Central memory CD8-positive, alpha-beta T cell (primary cell): ENCODE data around the gene SPG11.
A peak's percentile ranks its signal among the peaks of the same experiment; 100 is the strongest.

ENCODE experiments used
- ATAC-seq: fragments of 150-1000 bp; cut with Tn5 transposase; replicated peaks from 2 replicates; pipeline ENCODE4 v1.10.0; 2022; ENCODE audit warnings: mild to moderate bottlenecking, moderate FRiP score, moderate number of reproducible peaks; ENCODE audit not compliant: poor library complexity, severe bottlenecking; ENCODE audit errors: extremely low read depth
- DNase-seq, 2 donors: peaks; one replicate each; pipeline ENCODE4 v3.0.0; 2021; ENCODE audit warnings: low spot score in 2 of 2
- H3K27ac Mint-ChIP-seq: one replicate; pipeline ENCODE4 v1.8.0; 2022; ENCODE audit warnings: low read depth, mild to moderate bottlenecking, moderate library complexity, mixed read lengths
- H3K27me3 Mint-ChIP-seq: one replicate; pipeline ENCODE4 v1.8.0; 2022; ENCODE audit warnings: mixed read lengths
- H3K36me3 Mint-ChIP-seq: one replicate; pipeline ENCODE4 v1.8.0; 2022; ENCODE audit warnings: mild to moderate bottlenecking, moderate library complexity, mixed read lengths; ENCODE audit not compliant: insufficient read depth
- H3K4me1 Mint-ChIP-seq: one replicate; pipeline ENCODE4 v1.8.0; 2022; ENCODE audit warnings: mixed read lengths
- H3K4me3 Mint-ChIP-seq: one replicate; pipeline ENCODE4 v1.8.0; 2022; ENCODE audit warnings: mild to moderate bottlenecking, moderate library complexity, mixed read lengths
- H3K9me3 Mint-ChIP-seq: one replicate; pipeline ENCODE4 v1.8.0; 2022; ENCODE audit warnings: mixed read lengths

The SPG11 gene

DNA sequence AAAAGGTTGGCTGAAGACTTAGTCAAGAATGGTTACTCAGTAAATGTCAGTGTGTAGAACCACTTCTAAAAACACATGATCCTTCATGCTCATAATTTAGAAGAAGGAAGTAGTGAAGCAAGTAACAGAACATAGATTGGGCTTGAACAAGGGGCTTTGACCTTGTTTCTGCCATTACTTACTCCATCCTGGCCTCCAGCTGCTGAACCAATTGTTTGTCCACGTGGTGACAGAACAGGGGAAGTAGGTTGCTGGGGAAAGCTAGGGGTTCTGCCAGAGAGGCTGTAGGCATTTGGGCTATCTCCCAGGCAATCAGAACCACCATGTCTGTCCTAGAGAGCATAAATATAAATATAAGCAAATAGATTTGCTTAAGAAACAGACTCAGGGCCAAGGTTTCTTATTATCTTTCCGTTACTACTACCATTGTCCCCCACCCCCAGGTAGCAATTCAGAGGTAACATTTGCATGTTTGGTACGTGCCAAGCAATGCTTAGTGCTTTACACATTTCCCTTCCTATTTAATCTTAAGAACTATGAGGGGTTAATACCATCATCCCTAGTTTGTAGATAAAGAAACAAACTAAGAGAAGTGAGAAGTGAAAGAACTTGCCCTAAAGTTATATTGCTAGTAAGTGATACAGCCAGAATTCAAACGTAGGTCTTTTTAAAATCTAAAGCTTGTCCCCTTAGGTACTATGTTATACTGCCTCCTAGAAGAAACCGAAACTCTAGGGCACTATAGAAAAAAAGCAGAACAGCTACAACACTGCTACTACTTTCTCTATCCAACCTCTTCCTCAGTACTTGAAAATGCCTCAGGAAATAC lies 3.0 kb upstream of the SPG11 start:
- Mint-ChIP-seq H3K36me3 (peaks cover 34% of the 10 kb centered on the region), H3K9me3 (no peaks in the 10 kb centered on the region), H3K27me3 (no peaks in the 10 kb centered on the region), H3K27ac (peak overlapping the region; percentile 87), H3K4me3 (peak overlapping the region; percentile 73), H3K4me1 (peaks cover 63% of the 10 kb centered on the region)
- no peak for DNase-seq
- no peak for ATAC-seq

DNA sequence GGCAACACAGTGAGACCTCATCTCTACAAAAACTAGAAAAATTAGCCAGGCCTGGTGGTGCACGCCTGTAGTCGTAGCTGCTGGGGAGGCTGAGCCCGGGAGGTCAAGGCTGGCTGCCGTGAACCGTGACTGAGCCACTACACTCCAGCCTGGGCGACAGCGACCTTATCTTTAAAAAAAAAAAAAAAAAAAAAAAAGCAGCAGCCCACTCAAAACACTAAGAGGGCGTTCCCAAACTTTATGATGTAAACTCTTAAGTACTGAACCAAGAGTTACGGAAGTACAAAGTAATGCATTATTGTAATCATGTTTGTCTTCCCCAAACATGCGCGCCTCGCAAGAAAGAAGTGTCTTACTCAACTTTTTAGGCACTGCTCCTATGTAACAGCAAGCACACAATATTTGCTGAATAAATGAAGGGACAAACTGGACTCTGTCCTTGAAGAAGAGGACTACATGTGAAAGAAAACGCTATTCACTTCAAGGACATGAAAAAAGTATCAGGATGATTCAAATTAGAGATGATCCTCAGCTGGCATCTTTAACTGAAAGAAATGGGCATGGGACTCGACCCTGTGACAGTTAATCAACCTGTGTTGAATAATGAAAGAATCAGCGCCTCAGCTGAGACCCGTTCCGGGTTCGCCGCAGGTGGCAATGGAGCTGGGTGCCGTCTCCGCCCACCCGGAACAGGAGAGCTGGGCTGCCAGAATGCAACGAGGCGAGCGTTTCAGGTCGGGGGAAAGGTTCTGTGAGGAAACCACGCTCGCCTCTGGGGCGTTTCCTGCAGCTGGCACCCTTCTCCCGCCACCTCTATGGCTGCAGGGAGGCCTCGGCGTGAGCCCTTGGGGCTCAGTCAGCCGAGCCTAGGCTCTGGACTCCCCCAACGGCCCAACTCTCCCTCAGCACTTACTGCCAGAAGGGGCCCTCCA lies 718 bp downstream of the SPG11 start:
- Mint-ChIP-seq H3K9me3 (no peaks in the 10 kb centered on the region), H3K27ac (peak overlapping the region; percentile 87), H3K4me3 (peak overlapping the region; percentile 95), H3K27me3 (no peaks in the 10 kb centered on the region), H3K4me1 (peaks cover 48% of the 10 kb centered on the region), H3K36me3 (peaks cover 42% of the 10 kb centered on the region)
- ATAC-seq = peak; percentile 78
- DNase-seq = peak; percentile 77 to 85

DNA sequence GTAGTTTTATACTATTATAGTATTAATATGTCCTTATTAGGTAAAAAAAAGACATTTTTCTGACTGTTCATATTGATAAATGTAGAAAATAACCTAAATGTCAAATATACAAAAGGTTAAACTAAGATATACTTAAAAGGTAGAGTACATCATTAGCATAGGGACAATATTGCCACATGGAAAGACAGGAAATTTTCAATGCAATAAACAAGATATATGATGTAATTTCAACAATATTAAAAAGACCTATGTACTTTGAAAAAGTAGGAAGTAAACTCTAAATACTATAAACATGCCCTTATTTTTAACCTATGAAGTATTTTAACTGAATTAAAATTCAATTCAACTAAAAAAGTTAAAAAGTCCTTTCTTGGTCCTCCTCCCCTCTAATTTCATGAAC lies 1.9 kb downstream of the SPG11 start:
- Mint-ChIP-seq H3K4me3 (peak overlapping the region; percentile 95), H3K27me3 (no peaks in the 10 kb centered on the region), H3K9me3 (no peaks in the 10 kb centered on the region), H3K4me1 (peaks cover 39% of the 10 kb centered on the region), H3K27ac (peak overlapping the region; percentile 87), H3K36me3 (peaks cover 41% of the 10 kb centered on the region)
- ATAC-seq (no peak), DNase-seq (no peak)

DNA sequence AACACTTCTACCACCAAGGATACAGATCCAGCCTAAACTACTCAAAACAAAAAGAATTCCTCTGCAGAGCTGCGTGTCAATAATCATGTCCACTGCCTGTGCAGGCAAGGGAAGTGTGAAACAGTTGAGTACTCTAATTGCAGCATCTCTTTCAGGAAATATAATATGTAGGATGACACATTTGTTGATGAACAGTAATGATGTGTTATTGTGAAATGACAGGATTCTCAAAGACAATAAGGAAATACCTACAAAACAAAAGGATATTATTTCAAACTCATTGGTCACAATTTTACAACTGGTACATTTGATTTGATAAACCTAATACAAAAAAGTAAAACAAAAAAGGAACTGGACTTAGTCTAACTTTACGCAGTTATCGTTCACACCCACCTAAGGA lies 4.4 kb downstream of the SPG11 start:
- DNase-seq (no peak), ATAC-seq (no peak)
- H3K9me3 Mint-ChIP-seq = no peaks in the 10 kb centered on the region
- no peaks in the 10 kb centered on the region for H3K27me3 Mint-ChIP-seq
- peaks cover 33% of the 10 kb centered on the region for H3K4me1 Mint-ChIP-seq
- peak overlapping the region; percentile 22 for H3K27ac Mint-ChIP-seq
- peaks cover 51% of the 10 kb centered on the region for H3K36me3 Mint-ChIP-seq
- H3K4me3 Mint-ChIP-seq = no peak overlapping the region

- H3K4me3 Mint-ChIP-seq = no peak overlapping the region
- ATAC-seq (no peak), DNase-seq (no peak)
- no peak overlapping the region for H3K27ac Mint-ChIP-seq
- H3K9me3 Mint-ChIP-seq = no peaks in the 10 kb centered on the region
- H3K4me1 Mint-ChIP-seq = peaks cover 32% of the 10 kb centered on the region
- H3K36me3 Mint-ChIP-seq = peaks cover 40% of the 10 kb centered on the region
- no peaks in the 10 kb centered on the region for H3K27me3 Mint-ChIP-seq
These were observed 6.1 kb downstream of the SPG11 start for GRCh38 chr15:44657378-44657777.

DNA sequence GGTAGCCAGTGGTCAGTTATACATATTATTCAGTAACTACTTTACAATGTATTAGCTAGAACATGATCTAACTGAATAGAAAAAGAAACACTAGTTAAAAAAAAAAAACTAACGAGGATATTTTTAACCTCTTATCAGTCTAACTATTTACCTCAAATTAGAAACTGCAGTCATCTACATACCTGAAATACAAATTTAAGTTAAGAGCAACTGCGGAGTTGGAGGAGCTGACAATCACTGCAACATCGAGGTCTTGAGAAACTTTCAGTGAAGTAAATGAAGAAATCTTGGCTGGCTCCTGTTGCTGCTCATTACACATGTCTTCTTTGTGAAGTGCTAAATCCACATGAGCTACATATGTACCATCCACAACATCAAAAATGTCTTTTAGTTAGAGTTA lies 6.5 kb downstream of the SPG11 start:
- no peak for DNase-seq
- H3K4me3 Mint-ChIP-seq = no peak overlapping the region
- H3K27ac Mint-ChIP-seq = no peak overlapping the region
- no peaks in the 10 kb centered on the region for H3K9me3 Mint-ChIP-seq
- H3K36me3 Mint-ChIP-seq = peaks cover 43% of the 10 kb centered on the region
- ATAC-seq = no peak
- no peaks in the 10 kb centered on the region for H3K27me3 Mint-ChIP-seq
- peaks cover 30% of the 10 kb centered on the region for H3K4me1 Mint-ChIP-seq

DNA sequence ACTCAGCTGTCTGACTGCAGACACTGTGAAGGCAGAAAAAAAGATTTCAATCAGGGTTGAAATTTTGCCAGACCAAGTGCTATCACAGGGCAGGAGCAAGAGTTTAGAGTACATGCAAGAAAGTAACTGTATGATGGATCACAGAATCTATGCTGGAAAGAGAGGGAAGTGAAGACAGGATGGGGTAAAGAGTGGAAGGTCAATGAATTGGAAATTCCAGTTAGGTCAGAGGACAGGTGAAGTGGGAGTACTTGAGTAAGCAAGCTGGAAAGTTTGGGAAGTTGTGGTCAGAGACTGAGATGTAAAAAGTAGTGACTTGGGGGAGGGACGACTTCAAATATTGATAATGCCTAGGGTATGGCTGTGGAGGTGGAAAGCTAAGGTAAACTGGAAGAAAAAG lies 7.2 kb downstream of the SPG11 start:
- peaks cover 33% of the 10 kb centered on the region for H3K4me1 Mint-ChIP-seq
- peak overlapping the region; percentile 2 for H3K27ac Mint-ChIP-seq
- DNase-seq (no peak), ATAC-seq (no peak)
- no peaks in the 10 kb centered on the region for H3K27me3 Mint-ChIP-seq
- H3K4me3 Mint-ChIP-seq = no peak overlapping the region
- peaks cover 46% of the 10 kb centered on the region for H3K36me3 Mint-ChIP-seq
- no peaks in the 10 kb centered on the region for H3K9me3 Mint-ChIP-seq

- ATAC-seq = no peak
- Mint-ChIP-seq H3K9me3 (no peaks in the 10 kb centered on the region), H3K27ac (no peak overlapping the region), H3K36me3 (peaks cover 51% of the 10 kb centered on the region), H3K4me1 (peaks cover 39% of the 10 kb centered on the region), H3K4me3 (no peak overlapping the region), H3K27me3 (no peaks in the 10 kb centered on the region)
- DNase-seq = no peak
These were observed 8.6 kb downstream of the SPG11 start for GRCh38 chr15:44654858-44655257.

- ATAC-seq (no peak), DNase-seq (no peak)
- no peak overlapping the region for H3K4me3 Mint-ChIP-seq
- H3K27ac Mint-ChIP-seq = peak overlapping the region; percentile 44
- peaks cover 60% of the 10 kb centered on the region for H3K4me1 Mint-ChIP-seq
- peaks cover 40% of the 10 kb centered on the region for H3K36me3 Mint-ChIP-seq
- peaks cover 8% of the 10 kb centered on the region for H3K9me3 Mint-ChIP-seq
- H3K27me3 Mint-ChIP-seq = no peaks in the 10 kb centered on the region
These were observed 15.8 kb downstream of the SPG11 start for GRCh38 chr15:44647637-44648036.

DNA sequence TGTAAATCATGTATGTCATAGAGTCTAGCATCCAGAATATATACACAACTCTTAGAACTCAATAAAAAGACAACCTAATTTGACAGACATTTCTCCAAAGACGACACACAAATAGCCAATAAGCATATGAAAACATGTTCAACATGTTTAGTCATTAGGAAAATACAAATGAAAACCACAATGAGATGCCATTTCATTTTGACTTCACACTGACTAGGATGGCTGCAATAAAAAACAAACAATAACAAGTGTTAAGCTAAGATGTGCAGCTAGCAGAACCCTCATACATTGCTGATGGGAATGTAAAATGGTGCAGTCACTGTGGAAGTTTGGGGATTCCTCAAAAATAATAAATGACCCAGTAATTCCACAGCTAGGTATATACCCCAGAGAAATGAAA lies 16.4 kb downstream of the SPG11 start:
- Mint-ChIP-seq H3K27me3 (no peaks in the 10 kb centered on the region), H3K9me3 (peaks cover 8% of the 10 kb centered on the region), H3K4me3 (no peak overlapping the region), H3K27ac (peak overlapping the region; percentile 3), H3K4me1 (peaks cover 60% of the 10 kb centered on the region), H3K36me3 (peaks cover 38% of the 10 kb centered on the region)
- ATAC-seq (no peak), DNase-seq (no peak)

- no peaks in the 10 kb centered on the region for H3K27me3 Mint-ChIP-seq
- peaks cover 58% of the 10 kb centered on the region for H3K4me1 Mint-ChIP-seq
- peaks cover 8% of the 10 kb centered on the region for H3K9me3 Mint-ChIP-seq
- no peak overlapping the region for H3K4me3 Mint-ChIP-seq
- no peak for ATAC-seq
- peaks cover 36% of the 10 kb centered on the region for H3K36me3 Mint-ChIP-seq
- DNase-seq = no peak
- H3K27ac Mint-ChIP-seq = peak overlapping the region; percentile 3
These were observed 17.0 kb downstream of the SPG11 start for GRCh38 chr15:44646460-44646859.

- no peak overlapping the region for H3K4me3 Mint-ChIP-seq
- ATAC-seq (no peak), DNase-seq (no peak)
- peaks cover 45% of the 10 kb centered on the region for H3K4me1 Mint-ChIP-seq
- H3K27ac Mint-ChIP-seq = peak overlapping the region; percentile 68
- H3K36me3 Mint-ChIP-seq = peaks cover 34% of the 10 kb centered on the region
- peaks cover 7% of the 10 kb centered on the region for H3K9me3 Mint-ChIP-seq
- H3K27me3 Mint-ChIP-seq = no peaks in the 10 kb centered on the region
These were observed 21.8 kb downstream of the SPG11 start for GRCh38 chr15:44641651-44642050.
